Epithelial cell of proximal tubule (primary cell): ENCODE measurements around the gene OSBPL9. TPM values are rescaled to one million over a fixed set of nuclear protein-coding genes. Genes with fewer than 3 reads are reported as not detected.

Experiments used
- DNase-seq: peaks from one replicate; pipeline ENCODE4 v3.0.0-alpha.2; 2011; ENCODE audit warnings: low read depth
- H3K4me3 ChIP-seq: 2 replicates; pipeline ENCODE4 v1.5.1; 2011; ENCODE audit warnings: low read depth, mild to moderate bottlenecking, low read length
- total RNA-seq: library from RNA; depleted of rRNA; stranded (reverse); fragments of >200 nt; gene quantifications from 2 replicates; pipeline ENCODE4 v1.2.3, GENCODE V29; 2015
- TF ChIP-seq, protein P1 (sequence below): conservative IDR thresholded peaks from 2 replicates; pipeline ENCODE4 v1.5.1; 2012; ENCODE audit warnings: low read depth, mild to moderate bottlenecking, low read length

The OSBPL9 gene
- total RNA-seq, 1 donor from 2014 or later = 69.7 TPM

DNA sequence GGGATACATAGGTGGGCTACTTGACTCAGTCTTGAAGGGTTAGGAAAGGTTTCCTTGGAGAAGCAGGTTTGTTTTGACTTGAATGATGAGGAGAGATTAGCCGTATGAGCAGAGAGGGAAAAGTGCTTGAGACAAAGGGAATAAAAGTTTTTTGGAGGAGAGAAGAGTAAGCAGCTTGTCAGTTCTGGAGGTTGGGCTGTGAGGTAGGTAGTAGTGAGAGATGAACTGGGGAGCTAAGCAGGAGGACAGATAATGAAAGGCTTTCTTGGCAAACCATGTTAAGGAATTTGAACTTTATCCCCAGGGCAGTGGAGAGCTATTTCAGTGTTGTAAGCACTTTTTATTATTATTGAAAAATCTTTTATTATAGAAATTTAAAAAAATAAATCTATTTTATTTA is 3.6 kb downstream of the OSBPL9 start:
- no peak for DNase-seq

GRCh38 chr1:51621161-51621560 is 4.3 kb downstream of the OSBPL9 start:
- TF ChIP-seq, protein P1, sequence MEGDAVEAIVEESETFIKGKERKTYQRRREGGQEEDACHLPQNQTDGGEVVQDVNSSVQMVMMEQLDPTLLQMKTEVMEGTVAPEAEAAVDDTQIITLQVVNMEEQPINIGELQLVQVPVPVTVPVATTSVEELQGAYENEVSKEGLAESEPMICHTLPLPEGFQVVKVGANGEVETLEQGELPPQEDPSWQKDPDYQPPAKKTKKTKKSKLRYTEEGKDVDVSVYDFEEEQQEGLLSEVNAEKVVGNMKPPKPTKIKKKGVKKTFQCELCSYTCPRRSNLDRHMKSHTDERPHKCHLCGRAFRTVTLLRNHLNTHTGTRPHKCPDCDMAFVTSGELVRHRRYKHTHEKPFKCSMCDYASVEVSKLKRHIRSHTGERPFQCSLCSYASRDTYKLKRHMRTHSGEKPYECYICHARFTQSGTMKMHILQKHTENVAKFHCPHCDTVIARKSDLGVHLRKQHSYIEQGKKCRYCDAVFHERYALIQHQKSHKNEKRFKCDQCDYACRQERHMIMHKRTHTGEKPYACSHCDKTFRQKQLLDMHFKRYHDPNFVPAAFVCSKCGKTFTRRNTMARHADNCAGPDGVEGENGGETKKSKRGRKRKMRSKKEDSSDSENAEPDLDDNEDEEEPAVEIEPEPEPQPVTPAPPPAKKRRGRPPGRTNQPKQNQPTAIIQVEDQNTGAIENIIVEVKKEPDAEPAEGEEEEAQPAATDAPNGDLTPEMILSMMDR = no peak
- H3K4me3 ChIP-seq = no peak overlapping the region
- no peak for DNase-seq

More for the DNA sequence above, 3.6 kb downstream of the OSBPL9 start:
- TF ChIP-seq, protein P1 = no peak
- no peak overlapping the region for H3K4me3 ChIP-seq

DNA sequence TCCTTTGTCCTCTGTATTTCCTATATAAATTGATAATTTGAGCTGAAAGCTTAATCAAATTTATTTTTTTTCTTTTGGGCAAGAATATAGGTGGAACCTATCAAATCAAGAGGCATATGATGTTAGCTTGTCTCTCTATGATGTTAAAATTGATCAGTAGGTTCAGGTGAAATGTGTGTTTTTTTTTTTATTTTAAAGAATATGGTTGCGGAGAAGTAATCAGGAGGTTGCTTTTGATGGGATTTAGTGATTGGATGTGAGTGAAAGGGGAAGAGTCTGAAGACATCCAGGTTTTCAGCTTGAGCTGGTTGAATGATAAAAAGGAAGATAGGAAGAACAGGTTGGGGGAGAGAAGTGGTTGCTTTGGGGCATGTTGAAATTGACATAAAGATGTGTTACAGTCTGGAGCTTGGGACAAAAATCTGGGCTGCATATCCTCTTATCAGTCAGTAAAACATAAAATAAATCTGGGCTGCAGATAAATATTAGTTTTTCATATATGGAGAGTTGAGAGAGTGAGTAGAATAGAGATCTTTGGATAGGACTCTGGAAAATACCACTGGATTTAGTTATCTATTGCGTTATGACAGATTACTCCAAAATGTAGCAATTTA is 5.1 kb downstream of the OSBPL9 start:
- TF ChIP-seq, protein P1 = no peak
- no peak overlapping the region for H3K4me3 ChIP-seq
- no peak for DNase-seq

GRCh38 chr1:51622455-51622913 is 5.6 kb downstream of the OSBPL9 start:
- no peak overlapping the region for H3K4me3 ChIP-seq
- DNase-seq = peak; percentile 90
- TF ChIP-seq, protein P1 = no peak

DNA sequence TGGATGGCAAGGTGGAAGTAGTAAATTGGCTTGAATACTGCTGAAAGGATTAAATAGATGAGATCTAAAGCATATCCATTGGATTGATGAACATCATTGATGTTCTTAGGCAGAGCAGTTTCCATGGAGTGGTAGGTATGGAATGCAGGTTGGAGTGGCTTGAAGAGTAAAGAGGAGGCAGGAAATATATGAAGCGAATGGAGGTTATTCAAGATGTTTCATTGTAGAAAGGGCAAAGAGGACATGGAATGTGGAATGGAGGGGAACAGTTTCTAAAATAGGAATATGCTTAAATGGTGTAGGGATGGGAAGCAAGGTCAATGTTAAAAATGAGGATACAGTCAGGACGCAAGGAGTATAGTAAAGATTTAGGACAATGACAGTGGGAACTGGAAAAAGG is 6.1 kb downstream of the OSBPL9 start:
- no peak overlapping the region for H3K4me3 ChIP-seq
- no peak for DNase-seq
- TF ChIP-seq, protein P1 = no peak

- no peak for DNase-seq
- no peak overlapping the region for H3K4me3 ChIP-seq
- TF ChIP-seq, protein P1 = no peak
These were observed 6.6 kb downstream of the OSBPL9 start for GRCh38 chr1:51623450-51623849.

DNA sequence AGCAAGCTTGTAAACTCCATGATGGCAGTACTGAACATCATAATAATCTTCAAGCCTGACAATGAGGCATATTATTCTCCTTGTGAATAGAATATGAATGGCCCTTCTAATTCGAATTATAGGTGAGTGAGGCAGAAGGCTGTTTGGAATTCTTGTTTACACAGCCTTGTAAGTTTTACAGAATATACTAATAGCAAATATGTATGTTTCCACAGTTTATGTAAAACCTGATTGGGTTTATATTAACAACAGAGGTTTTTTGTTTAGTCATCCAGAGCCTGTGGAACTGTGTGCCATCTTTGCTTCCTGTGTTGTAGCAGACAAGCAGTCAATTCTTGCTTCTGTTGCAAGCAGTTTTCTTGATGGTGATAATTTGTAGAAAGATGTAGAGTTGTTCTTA is 8.0 kb downstream of the OSBPL9 start:
- no peak for DNase-seq
- TF ChIP-seq, protein P1 = no peak
- H3K4me3 ChIP-seq = no peak overlapping the region
